Measurements from ENCODE around the gene CD300A. TPM values are rescaled to one million over a fixed set of nuclear protein-coding genes. Genes with fewer than 3 reads are reported as not detected.
"Not testable (repeated sequence)": the region's sequence is repeated elsewhere in the genome, so short reads cannot be mapped to it uniquely, and the experiment has no call there.

Gene CD300A
- total RNA-seq, 3 donors from 2014 or later (not counting 1 experiment from before 2014, with no cell fraction given), result 287 to 370 (median 295) TPM

DNA sequence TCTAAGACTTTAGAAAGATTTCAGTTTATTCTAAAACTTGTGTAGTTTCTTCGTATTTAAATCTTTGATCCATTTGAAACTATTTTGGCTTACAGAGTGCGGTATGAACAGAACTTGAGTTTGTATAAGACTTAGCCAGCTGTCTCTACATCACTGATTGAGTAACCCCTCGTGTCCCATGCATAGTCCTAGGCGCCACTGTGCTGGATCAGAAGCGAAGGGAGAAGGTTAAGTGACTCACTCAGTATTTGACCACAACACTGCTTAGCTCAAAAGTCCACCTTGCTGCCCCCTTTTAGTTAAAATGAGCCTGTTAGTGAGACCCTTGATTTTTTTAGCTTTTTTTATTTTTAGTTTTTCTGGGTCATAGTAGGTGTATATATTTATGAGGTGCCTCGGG lies 36.4 kb downstream of the CD300A start:
- no peaks in the 10 kb centered on the region for H3K36me3 Mint-ChIP-seq
- no peak for ATAC-seq
- H3K27ac Mint-ChIP-seq, result no peak overlapping the region
- no peaks in the 10 kb centered on the region for H3K4me1 Mint-ChIP-seq
- no peak overlapping the region for H3K4me3 Mint-ChIP-seq
- no peak overlapping the region for H3K4me3 ChIP-seq (ENCODE audit: low read length)
- 86% methylated on average over 6 of the region's 6 CpGs for WGBS (ENCODE audit: insufficient coverage)
- no peaks in the 10 kb centered on the region for H3K27me3 Mint-ChIP-seq (ENCODE audit: low read depth in 2 of 2)
- H3K36me3 ChIP-seq (ENCODE audit: control insufficient read depth, insufficient read depth, low read length), result no peaks in the 10 kb centered on the region
- DNase-seq, result no peak
- intact Hi-C loops (cut with micrococcal nuclease), result no loop called here
- TF ChIP-seq, protein P1, sequence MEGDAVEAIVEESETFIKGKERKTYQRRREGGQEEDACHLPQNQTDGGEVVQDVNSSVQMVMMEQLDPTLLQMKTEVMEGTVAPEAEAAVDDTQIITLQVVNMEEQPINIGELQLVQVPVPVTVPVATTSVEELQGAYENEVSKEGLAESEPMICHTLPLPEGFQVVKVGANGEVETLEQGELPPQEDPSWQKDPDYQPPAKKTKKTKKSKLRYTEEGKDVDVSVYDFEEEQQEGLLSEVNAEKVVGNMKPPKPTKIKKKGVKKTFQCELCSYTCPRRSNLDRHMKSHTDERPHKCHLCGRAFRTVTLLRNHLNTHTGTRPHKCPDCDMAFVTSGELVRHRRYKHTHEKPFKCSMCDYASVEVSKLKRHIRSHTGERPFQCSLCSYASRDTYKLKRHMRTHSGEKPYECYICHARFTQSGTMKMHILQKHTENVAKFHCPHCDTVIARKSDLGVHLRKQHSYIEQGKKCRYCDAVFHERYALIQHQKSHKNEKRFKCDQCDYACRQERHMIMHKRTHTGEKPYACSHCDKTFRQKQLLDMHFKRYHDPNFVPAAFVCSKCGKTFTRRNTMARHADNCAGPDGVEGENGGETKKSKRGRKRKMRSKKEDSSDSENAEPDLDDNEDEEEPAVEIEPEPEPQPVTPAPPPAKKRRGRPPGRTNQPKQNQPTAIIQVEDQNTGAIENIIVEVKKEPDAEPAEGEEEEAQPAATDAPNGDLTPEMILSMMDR (IDR thresholded peaks at IDR 0.05), result no peak
- H3K4me1 ChIP-seq (ENCODE audit: control insufficient read depth, insufficient read depth, low read length), result no peaks in the 10 kb centered on the region
- H3K27ac ChIP-seq (ENCODE audit: low read length), result no peak overlapping the region
- H3K27me3 ChIP-seq (ENCODE audit: control insufficient read depth, insufficient read depth, low read length), result no peaks in the 10 kb centered on the region
- no peaks in the 10 kb centered on the region for H3K9me3 ChIP-seq (ENCODE audit: control insufficient read depth, insufficient read depth, low read length)
- no peaks in the 10 kb centered on the region for H3K9me3 Mint-ChIP-seq

DNA sequence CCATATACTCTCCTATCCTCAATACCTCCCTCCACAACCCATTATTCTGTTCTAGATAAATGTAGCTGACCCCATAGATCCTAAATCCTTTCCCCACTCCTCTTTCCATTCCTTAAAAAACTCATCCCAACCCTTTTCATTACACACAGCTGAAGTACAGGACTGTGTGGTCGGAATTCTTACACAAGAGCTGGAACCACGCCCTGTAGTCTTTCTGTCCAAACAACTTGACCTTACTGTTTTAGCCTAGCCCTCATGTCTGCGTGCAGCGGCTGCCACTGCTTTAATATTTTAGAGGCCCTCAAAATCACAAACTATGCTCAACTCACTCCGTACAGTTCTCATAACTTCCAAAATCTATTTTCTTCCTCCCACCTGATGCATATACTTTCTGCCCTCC lies 37.5 kb downstream of the CD300A start:
- H3K9me3 Mint-ChIP-seq; H3K4me3 Mint-ChIP-seq; H3K9me3 ChIP-seq (ENCODE audit: control insufficient read depth, insufficient read depth, low read length); ATAC-seq; H3K27me3 Mint-ChIP-seq (ENCODE audit: low read depth in 2 of 2); H3K4me1 ChIP-seq (ENCODE audit: control insufficient read depth, insufficient read depth, low read length); H3K36me3 Mint-ChIP-seq; H3K27ac ChIP-seq (ENCODE audit: low read length); H3K36me3 ChIP-seq (ENCODE audit: control insufficient read depth, insufficient read depth, low read length); H3K27me3 ChIP-seq (ENCODE audit: control insufficient read depth, insufficient read depth, low read length); intact Hi-C loops (cut with micrococcal nuclease); DNase-seq; H3K4me3 ChIP-seq (ENCODE audit: low read length); H3K27ac Mint-ChIP-seq; H3K4me1 Mint-ChIP-seq: not testable (repeated sequence)
- 91% methylated on average over 5 of the region's 5 CpGs for WGBS (ENCODE audit: insufficient coverage)

DNA sequence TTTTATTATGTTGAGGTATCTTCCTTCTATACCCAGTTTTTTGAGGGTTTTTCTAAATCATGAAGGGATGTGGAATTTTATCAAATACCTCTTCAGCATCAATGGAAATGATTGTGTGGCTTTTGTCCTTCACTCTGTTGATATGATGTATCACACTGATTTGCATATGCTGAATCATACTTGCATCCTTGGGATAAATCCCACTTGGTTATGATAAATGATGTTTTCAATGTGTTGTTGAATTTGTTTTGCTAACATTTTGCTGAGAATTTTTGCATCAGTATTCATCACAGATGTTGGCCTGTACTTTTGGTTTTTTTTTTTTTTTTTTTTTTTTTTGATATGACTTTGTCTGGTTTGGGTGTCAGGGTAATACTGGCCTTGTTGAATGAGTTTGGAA lies 41.7 kb downstream of the CD300A start:
- no peak overlapping the region for H3K4me3 Mint-ChIP-seq
- DNase-seq, result no peak

DNA sequence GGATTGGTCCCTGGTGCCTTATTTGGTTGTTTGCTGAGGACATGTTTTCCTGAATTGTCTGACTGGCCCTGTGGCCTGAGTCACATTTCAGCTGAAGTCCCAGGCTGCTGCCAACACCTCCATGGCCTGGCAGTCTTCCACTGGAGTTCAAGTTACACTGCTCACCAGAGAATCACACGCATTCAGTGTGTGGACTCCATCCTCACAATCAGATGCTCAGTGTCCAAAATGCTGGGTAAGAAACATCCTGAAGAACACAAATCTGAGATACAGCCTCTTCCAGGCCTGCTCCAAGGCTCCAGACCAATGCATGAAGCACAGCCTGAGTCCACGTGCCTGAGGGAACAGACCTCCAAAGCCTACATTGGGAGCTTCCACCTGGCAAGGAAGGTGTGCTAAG lies 45.6 kb downstream of the CD300A start:
- 93% methylated on average over 2 of the region's 2 CpGs for WGBS (ENCODE audit: insufficient coverage)
- Mint-ChIP-seq H3K27me3 (ENCODE audit: low read depth in 2 of 2) (peaks cover 8 to 10% of the 10 kb centered on the region in 2 donors), H3K4me1 (peaks cover 13 to 16% of the 10 kb centered on the region in 2 donors), H3K9me3 (peaks cover 0 to 10% of the 10 kb centered on the region in 2 donors), H3K36me3 (peaks cover 8% of the 10 kb centered on the region), H3K27ac (peak overlapping the region in 1 of 2 donors; percentile 97), H3K4me3 (no peak overlapping the region)
- Histone ChIP-seq H3K4me1 (ENCODE audit: control insufficient read depth, insufficient read depth, low read length) (peaks cover 10% of the 10 kb centered on the region), H3K4me3 (ENCODE audit: low read length) (no peak overlapping the region), H3K36me3 (ENCODE audit: control insufficient read depth, insufficient read depth, low read length) (no peaks in the 10 kb centered on the region), H3K27ac (ENCODE audit: low read length) (no peak overlapping the region), H3K9me3 (ENCODE audit: control insufficient read depth, insufficient read depth, low read length) (no peaks in the 10 kb centered on the region), H3K27me3 (ENCODE audit: control insufficient read depth, insufficient read depth, low read length) (no peaks in the 10 kb centered on the region)
- TF ChIP-seq, protein P1 (IDR thresholded peaks at IDR 0.05), result no peak
- DNase-seq (no peak), ATAC-seq (no peak)
- intact Hi-C loops (cut with micrococcal nuclease), result no loop called here

More for the DNA sequence above, 41.7 kb downstream of the CD300A start:
- no peaks in the 10 kb centered on the region for H3K27me3 ChIP-seq (ENCODE audit: control insufficient read depth, insufficient read depth, low read length)
- H3K4me1 ChIP-seq (ENCODE audit: control insufficient read depth, insufficient read depth, low read length), result peaks cover 7% of the 10 kb centered on the region
- no peak overlapping the region for H3K27ac Mint-ChIP-seq
- H3K27ac ChIP-seq (ENCODE audit: low read length), result no peak overlapping the region
- no peaks in the 10 kb centered on the region for H3K27me3 Mint-ChIP-seq (ENCODE audit: low read depth in 2 of 2)
- H3K36me3 Mint-ChIP-seq, result no peaks in the 10 kb centered on the region
- no peaks in the 10 kb centered on the region for H3K4me1 Mint-ChIP-seq
- ATAC-seq, result no peak
- TF ChIP-seq, protein P1 (IDR thresholded peaks at IDR 0.05), result no peak
- H3K9me3 ChIP-seq (ENCODE audit: control insufficient read depth, insufficient read depth, low read length), result no peaks in the 10 kb centered on the region
- intact Hi-C loops (cut with micrococcal nuclease), result no loop called here
- no peak overlapping the region for H3K4me3 ChIP-seq (ENCODE audit: low read length)
- H3K9me3 Mint-ChIP-seq, result no peaks in the 10 kb centered on the region
- no peaks in the 10 kb centered on the region for H3K36me3 ChIP-seq (ENCODE audit: control insufficient read depth, insufficient read depth, low read length)
